NCI-H2081 treated with DMSO at 0.1 percent for 48 hours (cell line): ENCODE measurements around the gene ALX1.
"Not testable (repeated sequence)": the region's sequence is repeated elsewhere in the genome, so short reads cannot be mapped to it uniquely, and the experiment has no call there.

Source experiments
- DNase-seq: peaks from one replicate; lab custom pipeline; 2025; lab: John Stamatoyannopoulos, UW

The ALX1 gene

GRCh38 chr12:85301051-85301450 is 21.0 kb downstream of the ALX1 start:
- DNase-seq: no peak

GRCh38 chr12:85308374-85308773 is 28.4 kb downstream of the ALX1 start:
- DNase-seq: no peak

DNA sequence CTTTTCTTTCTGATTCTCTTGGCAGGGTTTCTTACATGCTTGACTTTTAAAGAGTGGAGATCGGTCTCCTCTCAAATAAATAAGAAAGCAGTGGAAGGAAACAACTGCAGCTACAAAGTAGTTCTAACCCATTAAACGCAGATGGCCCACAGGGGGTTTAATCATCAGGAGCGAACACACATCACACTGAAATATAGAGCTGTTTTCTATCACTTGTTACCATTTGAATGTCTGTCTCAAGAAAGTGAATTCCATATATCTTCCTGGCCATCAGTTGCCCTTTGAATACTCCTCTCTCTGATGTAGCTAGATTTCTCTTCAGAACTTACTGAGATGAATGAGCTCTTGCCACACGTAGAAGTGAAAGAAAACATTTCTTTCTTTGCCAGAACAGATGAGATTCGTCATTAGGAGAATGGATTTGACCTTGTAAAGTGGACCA is 29.1 kb downstream of the ALX1 start:
- DNase-seq: no peak

DNA sequence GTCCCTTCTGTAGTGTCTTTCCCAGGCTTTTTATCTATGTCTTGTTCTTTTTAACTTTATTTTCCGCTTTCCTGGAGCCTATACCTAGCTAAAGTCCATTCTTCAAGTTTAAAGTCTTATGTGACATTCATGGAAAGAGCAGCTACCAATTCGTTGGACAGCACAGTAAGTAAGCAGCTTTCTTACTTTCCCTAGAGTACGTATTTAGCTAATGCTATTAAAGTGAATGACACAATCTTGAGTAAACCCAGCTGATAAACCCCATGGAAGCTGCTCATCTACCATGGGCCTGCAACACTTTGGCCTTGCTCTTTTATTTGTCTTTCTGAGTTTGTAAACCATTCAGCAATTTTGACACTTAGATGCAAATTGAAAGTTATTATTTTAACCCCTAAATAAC is 30.0 kb downstream of the ALX1 start:
- no peak for DNase-seq

- no peak for DNase-seq
These were observed 30.5 kb downstream of the ALX1 start for GRCh38 chr12:85310456-85311076.

DNA sequence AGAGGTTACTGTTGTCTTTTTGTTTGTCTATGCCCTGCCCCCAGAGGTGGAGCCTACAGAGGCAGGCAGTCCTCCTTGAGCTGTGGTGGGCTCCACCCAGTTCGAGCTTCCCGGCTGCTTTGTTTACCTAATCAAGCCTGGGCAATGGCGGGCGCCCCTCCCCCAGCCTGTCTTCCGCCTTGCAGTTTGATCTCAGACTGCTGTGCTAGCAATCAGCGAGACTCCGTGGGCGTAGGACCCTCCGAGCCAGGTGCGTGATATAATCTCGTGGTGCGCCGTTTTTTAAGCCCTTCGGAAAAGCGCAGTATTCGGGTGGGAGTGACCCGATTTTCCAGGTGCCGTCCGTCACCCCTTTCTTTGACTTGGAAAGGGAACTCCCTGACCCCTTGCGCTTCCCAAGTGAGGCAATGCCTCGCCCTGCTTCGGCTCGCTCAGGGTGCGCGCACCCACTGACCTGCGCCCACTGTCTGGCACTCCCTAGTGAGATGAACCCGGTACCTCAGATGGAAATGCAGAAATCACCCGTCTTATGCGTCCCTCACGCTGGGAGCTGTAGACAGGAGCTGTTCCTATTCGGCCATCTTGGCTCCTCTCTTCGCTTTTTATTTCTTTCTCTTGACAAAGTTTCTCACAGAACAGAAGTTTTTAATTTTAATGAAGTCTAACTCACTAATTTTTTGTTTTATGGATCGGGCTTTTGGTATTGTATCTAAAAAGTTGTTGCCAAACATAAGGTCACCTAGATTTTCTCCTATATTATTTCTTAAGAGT is 38.0 kb downstream of the ALX1 start:
- DNase-seq: not testable (repeated sequence)

DNA sequence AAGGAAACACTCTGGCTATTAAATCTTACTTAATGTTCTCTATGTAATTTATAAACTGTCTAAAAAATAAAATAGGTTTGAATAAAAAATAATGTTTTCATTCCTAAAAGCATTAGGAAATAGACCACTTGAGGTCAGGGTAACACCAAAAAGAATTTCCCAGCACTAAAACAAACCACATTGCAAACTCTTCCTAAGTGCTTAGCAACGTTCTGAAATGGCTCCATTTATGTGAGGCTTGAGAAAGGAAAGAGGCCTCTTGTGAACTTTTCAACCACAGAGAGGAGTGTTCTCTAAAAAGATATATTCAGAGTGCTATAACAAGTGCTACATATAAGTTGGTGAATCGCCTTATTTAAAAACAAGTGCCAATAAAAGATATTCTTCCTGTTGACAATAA is 42.7 kb downstream of the ALX1 start:
- no peak for DNase-seq

DNA sequence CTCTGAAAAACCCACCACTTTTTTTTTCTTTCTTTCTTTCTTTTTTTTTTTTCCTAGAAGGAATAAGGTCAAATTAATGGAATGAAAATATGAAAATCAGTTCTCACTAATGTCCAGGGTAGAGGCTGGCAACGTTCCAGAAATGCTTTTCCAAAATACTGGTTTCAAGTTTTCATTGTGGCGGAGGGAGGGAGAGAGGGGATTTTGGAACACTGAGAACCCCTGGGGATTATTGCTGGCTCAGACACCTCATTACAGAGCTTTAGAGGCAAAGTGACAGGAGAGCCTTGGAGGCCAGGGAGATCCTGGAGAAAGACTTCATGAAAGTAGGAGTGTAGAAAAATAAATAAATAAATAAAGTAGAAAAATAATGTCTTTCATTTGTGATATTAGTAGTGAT is 45.4 kb downstream of the ALX1 start:
- DNase-seq: no peak

GRCh38 chr12:85329913-85330312 is 49.9 kb downstream of the ALX1 start:
- no peak for DNase-seq

DNA sequence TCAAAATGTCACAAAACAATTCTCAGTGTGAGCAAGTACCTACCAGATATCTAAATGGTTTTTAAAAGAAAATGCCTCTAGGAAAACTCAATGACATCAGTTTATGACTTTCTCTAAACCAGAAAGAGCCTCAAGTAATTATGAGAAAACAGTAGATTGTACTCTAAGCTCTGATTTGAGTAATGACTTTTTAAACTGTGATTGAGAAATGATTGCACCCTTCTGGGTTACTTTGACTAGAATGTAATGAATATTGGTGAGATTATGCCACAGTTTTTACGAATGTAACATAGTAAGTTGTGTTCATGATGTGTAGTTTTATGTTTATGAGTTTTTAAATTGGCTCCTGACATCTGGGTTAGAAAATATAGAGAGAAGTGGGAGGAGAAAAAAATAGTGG is 68.8 kb downstream of the ALX1 start:
- no peak for DNase-seq

GRCh38 chr12:85350356-85350755 is 70.3 kb downstream of the ALX1 start:
- no peak for DNase-seq
